ENCODE measurements around the gene C4BPA.

GRCh38 chr1:207059881-207060280, 44.2 kb upstream of the C4BPA start:
- TF ChIP-seq EZH2 (IDR thresholded peaks at IDR 0.05; ENCODE audit: low read depth, low read length, severe bottlenecking) (no peak), MAFK (IDR thresholded peaks at IDR 0.05; ENCODE audit: low read depth, low read length) (no peak), CTCF (IDR thresholded peaks at IDR 0.05; ENCODE audit: control extremely low read depth in 1 of 3, insufficient read depth in 1 of 3, low read depth in 1 of 3, low read length in 3 of 3) (no peak), RAD21 (IDR thresholded peaks at IDR 0.05 in 1 of 2, conservative IDR thresholded peaks at IDR 0.05 in 1 of 2; ENCODE audit: low read depth in 2 of 2, low read length in 2 of 2) (no peak), GABPA (IDR thresholded peaks at IDR 0.05; ENCODE audit: borderline replicate concordance, insufficient read depth, low read length) (no peak), EP300 (IDR thresholded peaks at IDR 0.05; ENCODE audit: borderline replicate concordance in 1 of 2, low read depth in 2 of 2, low read length in 2 of 2) (no peak), POLR2A (IDR thresholded peaks at IDR 0.05; ENCODE audit: control extremely low read depth in 1 of 2, low read depth in 2 of 2, low read length in 2 of 2) (no peak), YY1 (IDR thresholded peaks at IDR 0.05; ENCODE audit: low read depth, low read length) (no peak)
